Measurements from ENCODE around the gene RNF225.

The RNF225 gene

GRCh38 chr19:58388175-58388526 is 7.3 kb upstream of the RNF225 start:
- Histone ChIP-seq H3K4me1 (ENCODE audit: control insufficient read depth in 1 of 2, insufficient read depth in 2 of 2, low read length in 2 of 2) (peaks cover 23 to 33% of the 10 kb centered on the region in 2 donors), H3K9ac (ENCODE audit: low read depth in 1 of 2, low read length in 2 of 2) (peak overlapping the region in 1 of 2 donors; percentile 71), H3K27ac (ENCODE audit: low read depth, low read length) (no peak overlapping the region), H3K9me3 (ENCODE audit: control insufficient read depth in 1 of 2, low read length in 2 of 2) (no peaks in the 10 kb centered on the region), H3K4me3 (ENCODE audit: low read depth in 1 of 2, low read length in 2 of 2) (peak overlapping the region; percentile 90 to 96), H3K36me3 (ENCODE audit: control insufficient read depth in 1 of 2, insufficient read depth in 2 of 2, low read length in 2 of 2) (peaks cover 11 to 29% of the 10 kb centered on the region in 2 donors), H3K27me3 (ENCODE audit: control insufficient read depth in 1 of 2, insufficient read depth in 2 of 2, low read length in 2 of 2) (no peaks in the 10 kb centered on the region)

- H3K9ac ChIP-seq (ENCODE audit: low read depth in 1 of 2, low read length in 2 of 2) = no peak overlapping the region
- H3K9me3 ChIP-seq (ENCODE audit: control insufficient read depth in 1 of 2, low read length in 2 of 2) = no peaks in the 10 kb centered on the region
- H3K36me3 ChIP-seq (ENCODE audit: control insufficient read depth in 1 of 2, insufficient read depth in 2 of 2, low read length in 2 of 2) = peaks cover 31 to 49% of the 10 kb centered on the region in 2 donors
- peaks cover 22 to 23% of the 10 kb centered on the region in 2 donors for H3K27me3 ChIP-seq (ENCODE audit: control insufficient read depth in 1 of 2, insufficient read depth in 2 of 2, low read length in 2 of 2)
- no peak overlapping the region for H3K4me3 ChIP-seq (ENCODE audit: low read depth in 1 of 2, low read length in 2 of 2)
- H3K4me1 ChIP-seq (ENCODE audit: control insufficient read depth in 1 of 2, insufficient read depth in 2 of 2, low read length in 2 of 2) = peaks cover 9 to 17% of the 10 kb centered on the region in 2 donors
- no peak overlapping the region for H3K27ac ChIP-seq (ENCODE audit: low read depth, low read length)
These were observed 2.3 kb upstream of the RNF225 start for GRCh38 chr19:58392945-58393724.

GRCh38 chr19:58393725-58394033 is 1.8 kb upstream of the RNF225 start:
- H3K4me3 ChIP-seq (ENCODE audit: low read depth in 1 of 2, low read length in 2 of 2) = no peak overlapping the region
- no peak overlapping the region for H3K27ac ChIP-seq (ENCODE audit: low read depth, low read length)
- H3K27me3 ChIP-seq (ENCODE audit: control insufficient read depth in 1 of 2, insufficient read depth in 2 of 2, low read length in 2 of 2) = peaks cover 24 to 25% of the 10 kb centered on the region in 2 donors
- no peaks in the 10 kb centered on the region for H3K9me3 ChIP-seq (ENCODE audit: control insufficient read depth in 1 of 2, low read length in 2 of 2)
- H3K36me3 ChIP-seq (ENCODE audit: control insufficient read depth in 1 of 2, insufficient read depth in 2 of 2, low read length in 2 of 2) = peaks cover 31 to 44% of the 10 kb centered on the region in 2 donors
- peaks cover 5 to 12% of the 10 kb centered on the region in 2 donors for H3K4me1 ChIP-seq (ENCODE audit: control insufficient read depth in 1 of 2, insufficient read depth in 2 of 2, low read length in 2 of 2)
- H3K9ac ChIP-seq (ENCODE audit: low read depth in 1 of 2, low read length in 2 of 2) = no peak overlapping the region

- peaks cover 24 to 25% of the 10 kb centered on the region in 2 donors for H3K27me3 ChIP-seq (ENCODE audit: control insufficient read depth in 1 of 2, insufficient read depth in 2 of 2, low read length in 2 of 2)
- H3K36me3 ChIP-seq (ENCODE audit: control insufficient read depth in 1 of 2, insufficient read depth in 2 of 2, low read length in 2 of 2) = peaks cover 31 to 37% of the 10 kb centered on the region in 2 donors
- H3K4me3 ChIP-seq (ENCODE audit: low read depth in 1 of 2, low read length in 2 of 2) = no peak overlapping the region
- H3K9me3 ChIP-seq (ENCODE audit: control insufficient read depth in 1 of 2, low read length in 2 of 2) = no peaks in the 10 kb centered on the region
- no peak overlapping the region for H3K9ac ChIP-seq (ENCODE audit: low read depth in 1 of 2, low read length in 2 of 2)
- H3K4me1 ChIP-seq (ENCODE audit: control insufficient read depth in 1 of 2, insufficient read depth in 2 of 2, low read length in 2 of 2) = peaks cover 0 to 5% of the 10 kb centered on the region in 2 donors
- H3K27ac ChIP-seq (ENCODE audit: low read depth, low read length) = no peak overlapping the region
These were observed 636 bp upstream of the RNF225 start for GRCh38 chr19:58394821-58395219.

GRCh38 chr19:58395979-58396627 is 647 bp downstream of the RNF225 start:
- Histone ChIP-seq H3K27me3 (ENCODE audit: control insufficient read depth in 1 of 2, insufficient read depth in 2 of 2, low read length in 2 of 2) (peaks cover 24 to 25% of the 10 kb centered on the region in 2 donors), H3K36me3 (ENCODE audit: control insufficient read depth in 1 of 2, insufficient read depth in 2 of 2, low read length in 2 of 2) (peaks cover 26 to 32% of the 10 kb centered on the region in 2 donors), H3K4me3 (ENCODE audit: low read depth in 1 of 2, low read length in 2 of 2) (no peak overlapping the region), H3K9ac (ENCODE audit: low read depth in 1 of 2, low read length in 2 of 2) (no peak overlapping the region), H3K4me1 (ENCODE audit: control insufficient read depth in 1 of 2, insufficient read depth in 2 of 2, low read length in 2 of 2) (peaks cover 0 to 13% of the 10 kb centered on the region in 2 donors), H3K9me3 (ENCODE audit: control insufficient read depth in 1 of 2, low read length in 2 of 2) (no peaks in the 10 kb centered on the region), H3K27ac (ENCODE audit: low read depth, low read length) (no peak overlapping the region)

- no peak overlapping the region for H3K4me3 ChIP-seq (ENCODE audit: low read depth in 1 of 2, low read length in 2 of 2)
- H3K9me3 ChIP-seq (ENCODE audit: control insufficient read depth in 1 of 2, low read length in 2 of 2) = no peaks in the 10 kb centered on the region
- H3K36me3 ChIP-seq (ENCODE audit: control insufficient read depth in 1 of 2, insufficient read depth in 2 of 2, low read length in 2 of 2) = peaks cover 26 to 28% of the 10 kb centered on the region in 2 donors
- H3K4me1 ChIP-seq (ENCODE audit: control insufficient read depth in 1 of 2, insufficient read depth in 2 of 2, low read length in 2 of 2) = peaks cover 0 to 15% of the 10 kb centered on the region in 2 donors
- H3K27ac ChIP-seq (ENCODE audit: low read depth, low read length) = no peak overlapping the region
- peaks cover 24 to 25% of the 10 kb centered on the region in 2 donors for H3K27me3 ChIP-seq (ENCODE audit: control insufficient read depth in 1 of 2, insufficient read depth in 2 of 2, low read length in 2 of 2)
- H3K9ac ChIP-seq (ENCODE audit: low read depth in 1 of 2, low read length in 2 of 2) = no peak overlapping the region
These were observed 1.5 kb downstream of the RNF225 start for GRCh38 chr19:58396691-58397532.

GRCh38 chr19:58397533-58398037 is 2.1 kb downstream of the RNF225 start:
- no peak overlapping the region for H3K27ac ChIP-seq (ENCODE audit: low read depth, low read length)
- H3K9ac ChIP-seq (ENCODE audit: low read depth in 1 of 2, low read length in 2 of 2) = no peak overlapping the region
- H3K9me3 ChIP-seq (ENCODE audit: control insufficient read depth in 1 of 2, low read length in 2 of 2) = no peaks in the 10 kb centered on the region
- peaks cover 0 to 17% of the 10 kb centered on the region in 2 donors for H3K4me1 ChIP-seq (ENCODE audit: control insufficient read depth in 1 of 2, insufficient read depth in 2 of 2, low read length in 2 of 2)
- no peak overlapping the region for H3K4me3 ChIP-seq (ENCODE audit: low read depth in 1 of 2, low read length in 2 of 2)
- H3K36me3 ChIP-seq (ENCODE audit: control insufficient read depth in 1 of 2, insufficient read depth in 2 of 2, low read length in 2 of 2) = peaks cover 26 to 27% of the 10 kb centered on the region in 2 donors
- peaks cover 24 to 25% of the 10 kb centered on the region in 2 donors for H3K27me3 ChIP-seq (ENCODE audit: control insufficient read depth in 1 of 2, insufficient read depth in 2 of 2, low read length in 2 of 2)

GRCh38 chr19:58398087-58398486 is 2.6 kb downstream of the RNF225 start:
- H3K27me3 ChIP-seq (ENCODE audit: control insufficient read depth in 1 of 2, insufficient read depth in 2 of 2, low read length in 2 of 2) = peaks cover 24 to 25% of the 10 kb centered on the region in 2 donors
- H3K4me3 ChIP-seq (ENCODE audit: low read depth in 1 of 2, low read length in 2 of 2) = no peak overlapping the region
- H3K9me3 ChIP-seq (ENCODE audit: control insufficient read depth in 1 of 2, low read length in 2 of 2) = no peaks in the 10 kb centered on the region
- H3K36me3 ChIP-seq (ENCODE audit: control insufficient read depth in 1 of 2, insufficient read depth in 2 of 2, low read length in 2 of 2) = peaks cover 21 to 22% of the 10 kb centered on the region in 2 donors
- H3K9ac ChIP-seq (ENCODE audit: low read depth in 1 of 2, low read length in 2 of 2) = no peak overlapping the region
- H3K4me1 ChIP-seq (ENCODE audit: control insufficient read depth in 1 of 2, insufficient read depth in 2 of 2, low read length in 2 of 2) = peaks cover 0 to 17% of the 10 kb centered on the region in 2 donors
- H3K27ac ChIP-seq (ENCODE audit: low read depth, low read length) = no peak overlapping the region

GRCh38 chr19:58398545-58398944 is 3.1 kb downstream of the RNF225 start:
- H3K36me3 ChIP-seq (ENCODE audit: control insufficient read depth in 1 of 2, insufficient read depth in 2 of 2, low read length in 2 of 2) = peaks cover 17% of the 10 kb centered on the region in 2 donors
- no peak overlapping the region for H3K27ac ChIP-seq (ENCODE audit: low read depth, low read length)
- no peaks in the 10 kb centered on the region for H3K9me3 ChIP-seq (ENCODE audit: control insufficient read depth in 1 of 2, low read length in 2 of 2)
- no peak overlapping the region for H3K4me3 ChIP-seq (ENCODE audit: low read depth in 1 of 2, low read length in 2 of 2)
- no peak overlapping the region for H3K9ac ChIP-seq (ENCODE audit: low read depth in 1 of 2, low read length in 2 of 2)
- peaks cover 0 to 17% of the 10 kb centered on the region in 2 donors for H3K4me1 ChIP-seq (ENCODE audit: control insufficient read depth in 1 of 2, insufficient read depth in 2 of 2, low read length in 2 of 2)
- H3K27me3 ChIP-seq (ENCODE audit: control insufficient read depth in 1 of 2, insufficient read depth in 2 of 2, low read length in 2 of 2) = peaks cover 24 to 25% of the 10 kb centered on the region in 2 donors

All from duodenal mucosa (tissue), 2 donors.